Bronchial epithelial cell (primary cell): ENCODE data around the gene SCYGR1. TPM values are rescaled to one million over a fixed set of nuclear protein-coding genes. Genes with fewer than 3 reads are reported as not detected.

ENCODE experiments used
- DNase-seq: peaks from one replicate; pipeline ENCODE4 v3.0.0-alpha.2; 2010; ENCODE audit warnings: low read depth
- FAIRE-seq: peaks from 2 replicates; lab custom pipeline; 2011; peaks lifted over from hg19 to GRCh38; lab: Jason Lieb, UNC
- H3K27me3 ChIP-seq: 2 replicates; pipeline ENCODE4 v1.5.1; 2011; ENCODE audit warnings: low read length; ENCODE audit not compliant: control insufficient read depth, insufficient read depth
- H3K36me3 ChIP-seq: 2 replicates; pipeline ENCODE4 v1.5.1; 2011; ENCODE audit warnings: low read length; ENCODE audit not compliant: control insufficient read depth, insufficient read depth
- H3K4me3 ChIP-seq: 2 replicates; pipeline ENCODE4 v1.5.1; 2011; ENCODE audit warnings: mild to moderate bottlenecking, low read depth, low read length, control low read depth
- CTCF ChIP-seq: IDR thresholded peaks from 2 replicates; pipeline ENCODE4 v1.5.1; 2011; ENCODE audit warnings: mild to moderate bottlenecking, moderate library complexity, low read length, control low read depth, inconsistent platforms; ENCODE audit not compliant: insufficient read depth, severe bottlenecking
- total RNA-seq: library from RNA; depleted of rRNA; stranded (reverse); fragments of >200 nt; gene quantifications from 2 replicates; pipeline ENCODE4 v1.2.1, GENCODE V29; 2014

The SCYGR1 gene
- total RNA-seq, 1 donor from 2014 or later, result not detected

DNA sequence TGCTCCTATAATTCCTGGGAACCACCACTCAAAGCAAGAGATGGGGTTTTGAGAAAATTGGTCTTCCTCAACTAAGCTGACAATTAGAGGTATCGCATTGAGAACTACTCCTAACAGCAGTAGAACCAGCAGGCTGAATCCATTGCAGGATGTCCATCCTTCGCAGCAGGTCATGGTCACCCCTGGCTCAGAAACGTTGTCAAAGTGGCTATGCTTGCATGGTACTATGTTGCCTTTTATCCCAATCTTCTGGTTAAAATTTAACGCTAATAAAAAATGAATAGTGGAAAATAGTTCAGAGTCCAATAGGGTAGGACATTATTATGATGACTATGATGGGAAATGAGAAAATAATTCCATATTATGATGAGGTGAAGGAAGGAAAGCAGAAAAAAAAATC is 8.7 kb downstream of the SCYGR1 start, which contains the start of gene TM4SF20:
TSS of gene TM4SF20 (minus strand) at position 212 of the 400 bp plus-strand sequence. CDS start at position 174, 38 bp downstream.
- DNase-seq (no peak), FAIRE-seq (peak; percentile 68)
- TF ChIP-seq CTCF, result no peak

GRCh38 chr2:227378371-227378782 is 9.4 kb downstream of the SCYGR1 start:
- no peaks in the 10 kb centered on the region for H3K36me3 ChIP-seq
- DNase-seq (peak; percentile 85), FAIRE-seq (peak; percentile 79)
- no peak overlapping the region for H3K4me3 ChIP-seq
- TF ChIP-seq CTCF, result no peak
- H3K27me3 ChIP-seq, result no peaks in the 10 kb centered on the region

More for the DNA sequence above, 8.7 kb downstream of the SCYGR1 start, which contains the start of gene TM4SF20:
- no peak within 1 kb of the TSS for H3K4me3 ChIP-seq
- H3K36me3 ChIP-seq, result no peaks in the 10 kb centered on the region
- no peaks in the 10 kb centered on the region for H3K27me3 ChIP-seq

DNA sequence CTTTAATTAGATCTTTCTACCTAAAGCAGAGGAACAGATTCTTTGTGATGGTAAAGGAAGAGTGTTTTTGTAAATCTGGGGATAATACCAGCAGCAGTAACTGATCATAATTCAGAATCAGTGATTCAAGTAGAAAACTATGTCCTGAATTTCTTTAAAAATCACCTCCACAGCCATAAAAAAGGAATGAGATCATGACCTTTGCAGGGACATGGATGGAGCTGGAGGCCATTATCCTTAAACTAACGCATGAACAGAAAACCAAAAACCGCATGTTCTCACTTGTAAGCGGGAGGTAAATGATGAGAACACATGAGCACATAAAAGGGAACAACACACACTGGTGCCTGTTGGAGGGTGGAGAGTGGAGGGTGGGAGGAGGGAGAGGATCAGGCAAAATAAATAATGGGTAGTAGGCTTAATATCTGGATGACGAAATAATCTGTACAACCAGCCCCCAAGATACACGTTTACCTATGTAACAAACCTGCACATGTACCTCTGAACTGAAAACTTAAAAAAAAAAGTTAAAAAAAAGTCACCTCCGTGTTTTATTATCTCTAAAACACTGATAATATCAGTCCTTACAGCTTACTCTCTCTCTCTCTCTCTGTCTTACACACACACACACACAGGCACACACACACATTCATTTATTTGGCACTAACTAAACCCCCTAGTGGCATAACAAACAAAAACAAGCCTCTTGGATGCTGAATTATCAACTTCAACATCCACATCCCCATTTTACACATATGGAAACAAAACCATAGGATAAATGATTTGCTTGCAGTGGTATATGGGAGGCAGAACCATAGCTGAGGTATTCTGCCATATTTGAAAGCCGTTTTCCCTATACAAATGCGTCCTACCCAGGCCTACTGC is 10.0 kb downstream of the SCYGR1 start:
- DNase-seq (no peak), FAIRE-seq (no peak)
- Histone ChIP-seq H3K4me3 (no peak overlapping the region), H3K27me3 (no peaks in the 10 kb centered on the region), H3K36me3 (no peaks in the 10 kb centered on the region)
- TF ChIP-seq CTCF, result no peak

GRCh38 chr2:227376656-227377396 is 10.9 kb downstream of the SCYGR1 start:
- H3K27me3 ChIP-seq, result no peaks in the 10 kb centered on the region
- no peak for FAIRE-seq
- no peak for DNase-seq
- TF ChIP-seq CTCF, result no peak
- no peak overlapping the region for H3K4me3 ChIP-seq
- no peaks in the 10 kb centered on the region for H3K36me3 ChIP-seq

DNA sequence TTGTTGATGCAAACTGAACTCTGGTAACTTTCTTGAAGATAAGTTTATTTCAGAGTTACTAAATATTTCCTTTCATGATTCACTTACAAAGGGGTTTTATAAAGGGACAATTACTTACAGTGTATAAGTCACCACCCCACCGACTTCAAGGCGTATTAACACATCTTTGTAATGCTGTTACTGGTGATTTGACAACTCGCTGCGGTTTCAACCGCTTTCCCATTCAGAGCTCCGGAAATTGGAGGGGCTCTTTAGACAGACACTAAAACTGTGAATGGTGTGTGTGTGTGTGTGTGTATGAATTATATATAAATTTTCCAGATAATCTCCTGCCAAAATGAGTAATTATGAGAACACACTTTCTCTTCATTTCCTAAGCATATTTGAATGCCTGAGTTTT is 13.6 kb downstream of the SCYGR1 start:
- Histone ChIP-seq H3K4me3 (no peak overlapping the region), H3K27me3 (no peaks in the 10 kb centered on the region), H3K36me3 (no peaks in the 10 kb centered on the region)
- FAIRE-seq (no peak), DNase-seq (no peak)
- TF ChIP-seq CTCF, result no peak
